Measurements from ENCODE around the gene RASSF7.
A peak's percentile ranks its signal among the peaks of the same experiment; 100 is the strongest.

Gene RASSF7

GRCh38 chr11:606245-606644, 45.5 kb downstream of the RASSF7 start (continued):
- TF ChIP-seq REST (tag by site-specific recombination; IDR thresholded peaks at IDR 0.05) (no peak), ZNF138 (tag by site-specific recombination; IDR thresholded peaks at IDR 0.05; ENCODE audit: borderline replicate concordance) (no peak), SP7 (tag by site-specific recombination; IDR thresholded peaks at IDR 0.05) (no peak), ZSCAN23 (tag by site-specific recombination; IDR thresholded peaks at IDR 0.05) (no peak), EGR2 (tag by site-specific recombination; IDR thresholded peaks at IDR 0.05; ENCODE audit: low read depth) (peak; percentile 23; the same call in 1 of the 2 replicates), ZIC2 (tag by site-specific recombination; IDR thresholded peaks at IDR 0.05) (peak; percentile 87), ZNF704 (tag by site-specific recombination; IDR thresholded peaks at IDR 0.05) (no peak), BCL6B (tag by site-specific recombination; IDR thresholded peaks at IDR 0.05) (no peak), PATZ1 (tag by site-specific recombination; IDR thresholded peaks at IDR 0.05) (no peak), ZFHX2 (tag by site-specific recombination; conservative IDR thresholded peaks at IDR 0.05) (peak; percentile 49)

- Histone ChIP-seq H3K9me3 (ENCODE audit: control insufficient read depth, insufficient read depth, low read depth, low read length) (no peaks in the 10 kb centered on the region), H3K27ac (ENCODE audit: extremely low read depth, low read depth, low read length) (no peak overlapping the region), H3K4me3 (ENCODE audit: low read depth, low read length) (no peak overlapping the region), H3K36me3 (ENCODE audit: control insufficient read depth in 2 of 2, insufficient read depth in 1 of 2, low read length in 2 of 2) (peaks cover 12 to 95% of the 10 kb centered on the region in 2 experiments; a peak in 2 of 3 replicates), H3K4me1 (ENCODE audit: control insufficient read depth, insufficient read depth, low read length) (no peaks in the 10 kb centered on the region)
- TF ChIP-seq YY2 (tag by site-specific recombination; IDR thresholded peaks at IDR 0.05) = no peak
- no peak for TF ChIP-seq ZNF391 (tag by site-specific recombination; IDR thresholded peaks at IDR 0.05; ENCODE audit: borderline replicate concordance, low read depth)
- TF ChIP-seq ZNF394 (tag by site-specific recombination; IDR thresholded peaks at IDR 0.05; ENCODE audit: borderline replicate concordance) = no peak
- TF ChIP-seq ZNF488 (tag by site-specific recombination; IDR thresholded peaks at IDR 0.05) = no peak
- ChIA-PET CTCF (interaction anchor here (0.6 to 0.7 kb wide), 2 partner anchors 108 to 177 kb away, joined by 3 to 4 read pairs; no protein-coding TSS in a partner anchor), POLR2A (no interaction called here)
Measured at GRCh38 chr11:607020-607780, 46.4 kb downstream of the RASSF7 start.

Measured in HEK293 (cell line).